GM18517 (cell line): ENCODE data around the gene IFI44.

Experiments used
- ATAC-seq: cut with Tn5 transposase; IDR thresholded peaks from one replicate; pipeline ENCODE4 v1.9.1; 2021; ENCODE audit warnings: mild to moderate bottlenecking, moderate library complexity; ENCODE audit not compliant: unreplicated experiment

The IFI44 gene

GRCh38 chr1:78651241-78651640 lies 1.6 kb downstream of the IFI44 start:
- peak; percentile 35 for ATAC-seq

GRCh38 chr1:78652019-78652560 lies 2.5 kb downstream of the IFI44 start:
- ATAC-seq = no peak

GRCh38 chr1:78658901-78659300 lies 9.3 kb downstream of the IFI44 start:
- ATAC-seq = no peak

- ATAC-seq = no peak
These were observed 14.3 kb downstream of the IFI44 start for GRCh38 chr1:78663923-78664322.

- no peak for ATAC-seq
These were observed 15.1 kb downstream of the IFI44 start for GRCh38 chr1:78664763-78665162.

GRCh38 chr1:78665809-78666208 lies 16.2 kb downstream of the IFI44 start:
- ATAC-seq = no peak

- no peak for ATAC-seq
These were observed 18.3 kb downstream of the IFI44 start for GRCh38 chr1:78667939-78668338.

- no peak for ATAC-seq
These were observed 18.8 kb downstream of the IFI44 start for GRCh38 chr1:78668427-78668826.

GRCh38 chr1:78672428-78672827 lies 22.8 kb downstream of the IFI44 start:
- ATAC-seq = no peak

GRCh38 chr1:78673120-78673519 lies 23.5 kb downstream of the IFI44 start:
- peak; percentile 62 for ATAC-seq

GRCh38 chr1:78676347-78676982 lies 26.8 kb downstream of the IFI44 start:
- ATAC-seq = no peak

GRCh38 chr1:78676993-78677392 lies 27.4 kb downstream of the IFI44 start:
- no peak for ATAC-seq

GRCh38 chr1:78677788-78678187 lies 28.2 kb downstream of the IFI44 start:
- no peak for ATAC-seq

- ATAC-seq = peak; percentile 85
These were observed 28.7 kb downstream of the IFI44 start for GRCh38 chr1:78678324-78678723.

- no peak for ATAC-seq
These were observed 31.6 kb downstream of the IFI44 start for GRCh38 chr1:78681265-78681664.

GRCh38 chr1:78682496-78682895 lies 32.9 kb downstream of the IFI44 start:
- ATAC-seq = no peak

GRCh38 chr1:78683079-78683478 lies 33.4 kb downstream of the IFI44 start:
- no peak for ATAC-seq

- no peak for ATAC-seq
These were observed 37.7 kb downstream of the IFI44 start for GRCh38 chr1:78687315-78687714.

GRCh38 chr1:78687914-78688313 lies 38.3 kb downstream of the IFI44 start:
- no peak for ATAC-seq

- ATAC-seq = no peak
These were observed 39.1 kb downstream of the IFI44 start for GRCh38 chr1:78688697-78689096.

- ATAC-seq = no peak
These were observed 40.9 kb downstream of the IFI44 start for GRCh38 chr1:78690516-78690915.

GRCh38 chr1:78691995-78692747 lies 42.5 kb downstream of the IFI44 start:
- no peak for ATAC-seq
